GM12878 (cell line): Measurements from ENCODE around the gene AVL9. TPM values are rescaled to one million over a fixed set of nuclear protein-coding genes. Genes with fewer than 3 reads are reported as not detected.

Experiments used
- ATAC-seq: fragments of 200-7000 bp; cut with Tn5 transposase; 3 replicates; pipeline ENCODE4 v1.9.1; 2020; ENCODE audit warnings: mild to moderate bottlenecking, moderate library complexity
- BruUV-seq: library from RNA; stranded (reverse); fragments of 400-500 nt; replicated peaks from 2 replicates; lab custom pipeline; 2021; lab: Mats Ljungman, UMichigan
- CTCF ChIA-PET: fragments of 300-600 bp; sonication (Branson Sonifier 250); formaldehyde crosslinking; extraction: SDS; loops from one replicate; lab custom pipeline; 2021; ENCODE audit warnings: inconsistent platforms; lab: Yijun Ruan, JAX
- POLR2A ChIA-PET: fragments of 350-600 bp; formaldehyde crosslinking; extraction: SDS; loops from one replicate; lab custom pipeline; 2021; ENCODE audit warnings: inconsistent platforms; lab: Charles Lee
- RAD21 ChIA-PET: fragments of 300-600 bp; sonication (Branson Sonifier 250); formaldehyde crosslinking; loops from one replicate; lab custom pipeline; 2023; ENCODE audit warnings: antibody characterized with exemption; ENCODE audit not compliant: unreplicated experiment; lab: Charles Lee
- SMC1A ChIA-PET: fragments of 300-600 bp; sonication (Branson Sonifier 250); formaldehyde crosslinking; loops from one replicate; lab custom pipeline; 2023; ENCODE audit not compliant: unreplicated experiment, uncharacterized antibody; lab: Charles Lee
- DNase-seq: peaks from one replicate; pipeline ENCODE4 v3.0.0-alpha.2; 2011; ENCODE audit warnings: low read depth, low spot score
- FAIRE-seq: peaks from 3 replicates; lab custom pipeline; 2011; peaks lifted over from hg19 to GRCh38; lab: Jason Lieb, UNC
- H2AFZ ChIP-seq: 2 replicates; pipeline ENCODE4 v1.6.0; 2011; ENCODE audit warnings: low read depth, low read length, control low read depth; ENCODE audit not compliant: control insufficient read depth
- H3K27ac ChIP-seq: 2 replicates; pipeline ENCODE4 v1.5.1; 2011; ENCODE audit warnings: control low read depth; ENCODE audit not compliant: control insufficient read depth, insufficient read depth
- H3K27me3 ChIP-seq, 2 experiments: replicated peaks in 1 of 2; 2 replicates each; pipeline versions ENCODE4 v1.6.0 to v1.6.1; 2011; ENCODE audit warnings: low read length in 1 of 2; ENCODE audit not compliant: control insufficient read depth in 2 of 2, insufficient read depth in 2 of 2
- H3K36me3 ChIP-seq, 2 experiments: 2 replicates each; pipeline ENCODE4 v1.5.1; 2011; ENCODE audit warnings: low read length in 1 of 2; ENCODE audit not compliant: control insufficient read depth in 2 of 2, insufficient read depth in 2 of 2
- H3K4me1 ChIP-seq: 2 replicates; pipeline ENCODE4 v1.6.1; 2011; ENCODE audit warnings: mild to moderate bottlenecking, low read length, moderate library complexity, mixed read lengths; ENCODE audit not compliant: control insufficient read depth, insufficient read depth
- H3K4me2 ChIP-seq: 2 replicates; pipeline ENCODE4 v1.6.0; 2011; ENCODE audit warnings: control low read depth; ENCODE audit not compliant: control insufficient read depth, insufficient read depth
- H3K4me3 ChIP-seq: fragments of 200-600 bp; sonication (generic); 2 replicates; pipeline ENCODE4 v1.5.1; 2016
- H3K79me2 ChIP-seq: 2 replicates; pipeline ENCODE4 v1.6.0; 2011; ENCODE audit warnings: low read length; ENCODE audit not compliant: control insufficient read depth, insufficient read depth
- H3K9ac ChIP-seq: 2 replicates; pipeline ENCODE4 v1.8.0; 2011; ENCODE audit warnings: low read length, control low read depth, mixed read lengths; ENCODE audit not compliant: control insufficient read depth, insufficient read depth
- H3K9me3 ChIP-seq: replicated peaks from 3 replicates; pipeline ENCODE4 v1.5.1; 2011; ENCODE audit warnings: mild to moderate bottlenecking, low read length; ENCODE audit not compliant: control insufficient read depth, insufficient read depth
- H4K20me1 ChIP-seq: 2 replicates; pipeline ENCODE4 v1.6.0; 2011; ENCODE audit not compliant: control insufficient read depth, insufficient read depth
- BMI1 ChIP-seq: fragments of 450-650 bp; IDR thresholded peaks from 2 replicates; pipeline ENCODE4 v1.6.1; 2016; ENCODE audit warnings: mild to moderate bottlenecking, moderate library complexity, borderline replicate concordance
- CREB1 ChIP-seq: IDR thresholded peaks from 2 replicates; pipeline ENCODE4 v1.6.1; 2012; ENCODE audit warnings: low read depth, mild to moderate bottlenecking, inconsistent platforms
- EED ChIP-seq: sonication (generic); IDR thresholded peaks from 2 replicates; pipeline ENCODE4 v1.6.1; 2016; ENCODE audit warnings: antibody characterized with exemption, low read depth
- EZH2 ChIP-seq: IDR thresholded peaks from 2 replicates; pipeline ENCODE4 v1.6.1; 2012; ENCODE audit warnings: low read depth, mild to moderate bottlenecking, control low read depth, inconsistent platforms, low read length, borderline replicate concordance; ENCODE audit not compliant: control insufficient read depth
- HDAC2 ChIP-seq: fragments of 200-600 bp; sonication (generic); IDR thresholded peaks from 2 replicates; pipeline ENCODE4 v1.6.1; 2017
- KAT2A ChIP-seq: conservative IDR thresholded peaks from 2 replicates; pipeline ENCODE4 v1.6.1; 2011; ENCODE audit warnings: low read depth, low read length; ENCODE audit not compliant: control insufficient read depth
- MEF2B ChIP-seq: fragments of 450-650 bp; IDR thresholded peaks from 2 replicates; pipeline ENCODE4 v1.6.1; 2018; ENCODE audit warnings: mild to moderate bottlenecking, moderate library complexity; ENCODE audit not compliant: partially characterized antibody, poor library complexity, severe bottlenecking
- MTA2 ChIP-seq: fragments of 450-650 bp; IDR thresholded peaks from 2 replicates; pipeline ENCODE4 v1.6.1; 2016; ENCODE audit warnings: low read depth, mild to moderate bottlenecking, moderate library complexity
- RAD51 ChIP-seq: fragments of 450-650 bp; IDR thresholded peaks from 2 replicates; pipeline ENCODE4 v1.6.1; 2016; ENCODE audit warnings: moderate library complexity, mild to moderate bottlenecking, inconsistent platforms
- TBL1XR1 ChIP-seq: IDR thresholded peaks from 2 replicates; pipeline ENCODE4 v1.6.1; 2012; ENCODE audit warnings: low read depth, low read length, improper control_type of control experiment
- ZNF687 ChIP-seq: fragments of 450-650 bp; IDR thresholded peaks from 2 replicates; pipeline ENCODE4 v1.6.1; 2017; ENCODE audit warnings: mild to moderate bottlenecking, moderate library complexity
- ZSCAN29 ChIP-seq: fragments of 450-650 bp; IDR thresholded peaks from 2 replicates; pipeline ENCODE4 v1.6.1; 2017; ENCODE audit warnings: mild to moderate bottlenecking, moderate library complexity
- ZZZ3 ChIP-seq: IDR thresholded peaks from 2 replicates; pipeline ENCODE4 v1.6.1; 2011; ENCODE audit warnings: low read depth; ENCODE audit not compliant: control insufficient read depth, insufficient read length
- WGBS: methylation state at CpG from one replicate; pipeline ENCODE4 v1.1.6; 2016; ENCODE audit warnings: low lambda C conversion rate; ENCODE audit not compliant: insufficient replicate concordance, insufficient coverage; ENCODE audit errors: missing lambda C conversion rate; 5-methylcytosine and 5-hydroxymethylcytosine counted together
- in situ Hi-C: fragments of 300-500 bp; cut with MboI; formaldehyde crosslinking; loops from 9 replicates; pipeline ENCODE4 v1.14.3; 2018; ENCODE audit warnings: mixed read lengths
- intact Hi-C: fragments of 100-400 bp; cut with micrococcal nuclease; formaldehyde crosslinking; loops from one replicate; pipeline ENCODE4 v1.14.2; 2022; ENCODE audit not compliant: unreplicated experiment
- polyA plus RNA-seq, 11 experiments: library from polyadenylated mRNA; depleted of rRNA in 4 of 11; unstranded in 6 of 11; stranded (reverse) in 5 of 11; fragments of >200 nt; fragmentation: Nextera tagmentation in 4 of 11; fragmentation: Illumina TruSeq in 1 of 11; extraction: Ambion mirVana in 4 of 11; extraction: Trizol in 1 of 11; gene quantifications; 1 replicate in 1 of 11; 2 replicates in 10 of 11; pipeline versions ENCODE4 v1.2.1 to v1.2.3, GENCODE V29; 2011 to 2016; ENCODE audit warnings: inconsistent platforms in 2 of 11, missing spikeins in 2 of 11, low read depth in 1 of 11
- total RNA-seq, 4 experiments: library from RNA; depleted of rRNA in 3 of 4; stranded (reverse); fragments of >200 nt in 3 of 4; fragmentation: Illumina TruSeq in 1 of 4; extraction: Trizol in 1 of 4; gene quantifications; 2 replicates each; pipeline versions ENCODE4 v1.2.1 to v1.2.3, GENCODE V29; 2013 to 2021
- TF ChIP-seq, protein P1 (sequence below): fragments of 450-650 bp; formaldehyde crosslinking; IDR thresholded peaks from 2 replicates; pipeline ENCODE4 v1.4.0; 2022; ENCODE audit warnings: mild to moderate bottlenecking, moderate library complexity

The AVL9 gene
- total and polyA plus RNA-seq, 10 of the 15 experiments (the other 5 are each of a cell fraction or from before 2014, with no cell fraction given) = 4.5 to 41.6 (median 20.1) TPM

- no TSS peak for BruUV-seq
- H3K79me2 ChIP-seq = no peaks in the 10 kb centered on the region; the same call in 1 of the 2 replicates
- CTCF ChIA-PET = interaction anchor here (1.6 kb wide), 1 partner anchor 14 kb away, joined by 5 read pairs; no protein-coding TSS in a partner anchor
- H3K27me3 ChIP-seq = no peaks in the 10 kb centered on the region
- no peak overlapping the region for H3K9ac ChIP-seq
- no peak overlapping the region for H3K4me3 ChIP-seq
- in situ Hi-C loops (no loop called here), intact Hi-C loops (no loop called here)
- H3K9me3 ChIP-seq = no peaks in the 10 kb centered on the region
- H3K4me1 ChIP-seq = no peaks in the 10 kb centered on the region
- ATAC-seq (no peak), DNase-seq (no peak), FAIRE-seq (no peak)
- no peaks in the 10 kb centered on the region for H4K20me1 ChIP-seq
- 100% methylated on average over 2 of the region's 2 CpGs for WGBS
- no peak overlapping the region for H3K27ac ChIP-seq
- TF ChIP-seq HDAC2 (no peak), TBL1XR1 (no peak), ZSCAN29 (no peak), CREB1 (no peak), BMI1 (no peak), EED (no peak), MEF2B (no peak), ZZZ3 (no peak), KAT2A (no peak), ZNF687 (no peak), MTA2 (no peak), RAD51 (no peak), EZH2 (no peak)
- TF ChIP-seq, protein P1, sequence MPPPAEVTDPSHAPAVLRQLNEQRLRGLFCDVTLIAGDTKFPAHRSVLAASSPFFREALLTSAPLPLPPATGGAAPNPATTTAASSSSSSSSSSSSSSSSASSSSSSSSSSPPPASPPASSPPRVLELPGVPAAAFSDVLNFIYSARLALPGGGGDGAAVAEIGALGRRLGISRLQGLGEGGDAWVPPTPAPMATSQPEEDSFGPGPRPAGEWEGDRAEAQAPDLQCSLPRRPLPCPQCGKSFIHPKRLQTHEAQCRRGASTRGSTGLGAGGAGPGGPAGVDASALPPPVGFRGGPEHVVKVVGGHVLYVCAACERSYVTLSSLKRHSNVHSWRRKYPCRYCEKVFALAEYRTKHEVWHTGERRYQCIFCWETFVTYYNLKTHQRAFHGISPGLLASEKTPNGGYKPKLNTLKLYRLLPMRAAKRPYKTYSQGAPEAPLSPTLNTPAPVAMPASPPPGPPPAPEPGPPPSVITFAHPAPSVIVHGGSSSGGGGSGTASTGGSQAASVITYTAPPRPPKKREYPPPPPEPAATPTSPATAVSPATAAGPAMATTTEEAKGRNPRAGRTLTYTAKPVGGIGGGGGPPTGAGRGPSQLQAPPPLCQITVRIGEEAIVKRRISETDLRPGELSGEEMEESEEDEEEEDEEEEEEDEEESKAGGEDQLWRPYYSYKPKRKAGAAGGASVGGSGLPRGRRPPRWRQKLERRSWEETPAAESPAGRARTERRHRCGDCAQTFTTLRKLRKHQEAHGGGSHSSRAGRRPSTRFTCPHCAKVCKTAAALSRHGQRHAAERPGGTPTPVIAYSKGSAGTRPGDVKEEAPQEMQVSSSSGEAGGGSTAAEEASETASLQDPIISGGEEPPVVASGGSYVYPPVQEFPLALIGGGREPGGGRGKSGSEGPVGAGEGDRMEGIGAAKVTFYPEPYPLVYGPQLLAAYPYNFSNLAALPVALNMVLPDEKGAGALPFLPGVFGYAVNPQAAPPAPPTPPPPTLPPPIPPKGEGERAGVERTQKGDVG (CRISPR knock-in tag) = no peak
- POLR2A ChIA-PET = no interaction called here
- RAD21 ChIA-PET = no interaction called here
- H2AFZ ChIP-seq = no peak overlapping the region
- SMC1A ChIA-PET = no interaction called here
- H3K4me2 ChIP-seq = no peak overlapping the region
- H3K36me3 ChIP-seq = peaks cover 2 to 17% of the 10 kb centered on the region in 2 experiments
Measured at GRCh38 chr7:32560075-32560474, 64.8 kb downstream of the AVL9 start.
